HG03575 (cell line): Measurements from ENCODE around the gene NHSL2.
"Not testable (repeated sequence)": the region's sequence is repeated elsewhere in the genome, so short reads cannot be mapped to it uniquely, and the experiment has no call there.

Source experiments
- ATAC-seq: cut with Tn5 transposase; IDR thresholded peaks from one replicate; pipeline ENCODE4 v1.9.1; 2021; ENCODE audit not compliant: unreplicated experiment, insufficient number of reproducible peaks, low FRiP score; ENCODE audit errors: extremely low read depth

Gene NHSL2

GRCh38 chrX:72131317-72132294 is 221.0 kb downstream of the NHSL2 start, which contains the start of gene RTL5:
Gene RTL5 (minus strand): TSS chrX:72131915.
- ATAC-seq, result no peak

GRCh38 chrX:72132456-72132855 is 221.8 kb downstream of the NHSL2 start:
- ATAC-seq, result no peak

- ATAC-seq, result no peak
Measured at GRCh38 chrX:72133851-72134546, 223.4 kb downstream of the NHSL2 start.

- no peak for ATAC-seq
Measured at GRCh38 chrX:72137846-72138495, 227.3 kb downstream of the NHSL2 start.

GRCh38 chrX:72139538-72139937 is 228.9 kb downstream of the NHSL2 start:
- ATAC-seq, result no peak

GRCh38 chrX:72141372-72142004 is 230.8 kb downstream of the NHSL2 start:
- ATAC-seq, result peak; percentile 58

- no peak for ATAC-seq
Measured at GRCh38 chrX:72142094-72142793, 231.6 kb downstream of the NHSL2 start.

GRCh38 chrX:72142794-72143608 is 232.4 kb downstream of the NHSL2 start:
- no peak for ATAC-seq

- no peak for ATAC-seq
Measured at GRCh38 chrX:72143609-72143907, 232.9 kb downstream of the NHSL2 start.

GRCh38 chrX:72145181-72145580 is 234.5 kb downstream of the NHSL2 start:
- no peak for ATAC-seq

GRCh38 chrX:72146527-72146926 is 235.9 kb downstream of the NHSL2 start:
- no peak for ATAC-seq

GRCh38 chrX:72158773-72159172 is 248.1 kb downstream of the NHSL2 start:
- no peak for ATAC-seq

GRCh38 chrX:72159769-72160168 is 249.1 kb downstream of the NHSL2 start:
- ATAC-seq, result no peak

GRCh38 chrX:72165551-72165950 is 254.9 kb downstream of the NHSL2 start:
- no peak for ATAC-seq

- ATAC-seq, result no peak
Measured at GRCh38 chrX:72169008-72169728, 258.5 kb downstream of the NHSL2 start.

GRCh38 chrX:72176289-72176688 is 265.6 kb downstream of the NHSL2 start:
- not testable (repeated sequence) for ATAC-seq

GRCh38 chrX:72176981-72177380 is 266.3 kb downstream of the NHSL2 start:
- ATAC-seq, result no peak
